ENCODE data around the gene KRT77.
A peak's percentile ranks its signal among the peaks of the same experiment; 100 is the strongest.

Gene KRT77

DNA sequence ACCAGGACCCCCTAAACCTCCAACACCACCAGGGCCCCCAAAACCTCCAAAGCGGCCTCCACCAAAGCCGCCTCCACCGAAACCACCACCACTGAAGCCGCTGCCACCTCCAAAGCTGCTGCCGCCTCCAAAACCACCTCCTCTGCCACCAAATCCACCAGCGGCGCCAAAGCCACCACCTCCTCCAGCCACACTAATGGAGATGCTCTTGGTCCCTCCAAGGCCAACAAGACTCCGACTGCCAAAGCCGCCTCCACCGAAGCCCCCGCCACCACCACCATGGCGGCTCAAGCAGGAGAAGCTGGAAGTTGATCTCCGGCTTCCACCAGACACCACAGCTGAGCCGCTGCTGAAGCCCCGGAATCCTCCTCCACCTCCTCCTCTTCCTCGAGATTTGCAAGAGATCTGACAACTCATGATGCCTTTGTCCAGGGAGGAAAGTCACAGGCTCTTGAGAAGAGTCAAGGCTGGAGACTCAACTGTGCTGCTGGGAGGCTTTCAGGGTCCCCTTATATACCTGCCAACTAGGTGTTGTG, 51.5 kb downstream of the KRT77 start, which contains the start of gene KRT2:
TSS of gene KRT2 (minus strand) at position 486 of the 536 bp plus-strand sequence. CDS start at position 417, 69 bp downstream.
- DNase-seq = no peak

DNA sequence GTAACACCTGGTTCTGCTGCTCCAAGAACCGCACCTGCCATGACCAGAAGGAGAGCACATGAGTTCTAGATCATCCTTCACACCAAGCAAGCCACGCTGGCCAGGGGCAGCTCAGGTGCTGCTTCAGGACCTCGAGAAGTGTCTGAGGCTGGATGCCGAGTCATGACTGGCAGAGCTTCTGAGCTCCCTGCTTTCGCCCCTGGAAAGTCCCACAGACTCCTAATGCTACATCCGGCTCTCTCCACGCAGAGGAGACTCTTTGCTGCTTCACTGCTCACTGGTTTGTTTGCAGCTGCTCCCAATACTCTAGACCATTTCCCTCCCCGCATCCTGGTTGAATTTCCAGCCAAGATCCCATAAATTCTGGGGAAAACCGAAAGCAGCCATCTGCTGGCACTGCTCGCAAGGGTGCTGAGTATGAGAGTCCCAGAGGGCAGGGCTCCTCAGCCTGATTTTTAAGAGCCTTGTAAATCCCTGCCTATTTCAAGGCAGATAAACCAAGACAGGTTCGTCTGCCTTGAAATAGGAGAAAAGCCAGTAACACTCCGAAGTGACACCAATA, 52.7 kb downstream of the KRT77 start:
- DNase-seq = no peak

DNA sequence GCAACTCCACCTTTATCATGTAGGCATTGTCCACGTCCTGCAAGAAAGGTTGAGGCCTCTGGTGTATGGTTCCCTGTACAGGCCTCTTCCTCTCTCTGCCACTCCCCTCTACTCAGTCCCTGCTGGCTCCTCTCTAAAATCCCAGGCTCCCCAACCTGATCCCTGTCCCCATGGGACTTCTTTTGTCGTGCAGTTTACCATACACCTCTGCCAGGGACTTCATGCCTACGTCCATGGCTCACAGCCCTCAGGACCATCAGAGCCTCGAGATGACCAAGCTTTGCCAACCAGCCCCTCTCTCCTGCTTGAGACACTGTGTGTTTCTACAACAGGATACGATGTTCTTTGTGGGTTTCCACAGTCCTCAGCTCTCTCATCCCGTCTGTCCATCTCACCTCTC, 54.3 kb downstream of the KRT77 start:
- DNase-seq = no peak

DNA sequence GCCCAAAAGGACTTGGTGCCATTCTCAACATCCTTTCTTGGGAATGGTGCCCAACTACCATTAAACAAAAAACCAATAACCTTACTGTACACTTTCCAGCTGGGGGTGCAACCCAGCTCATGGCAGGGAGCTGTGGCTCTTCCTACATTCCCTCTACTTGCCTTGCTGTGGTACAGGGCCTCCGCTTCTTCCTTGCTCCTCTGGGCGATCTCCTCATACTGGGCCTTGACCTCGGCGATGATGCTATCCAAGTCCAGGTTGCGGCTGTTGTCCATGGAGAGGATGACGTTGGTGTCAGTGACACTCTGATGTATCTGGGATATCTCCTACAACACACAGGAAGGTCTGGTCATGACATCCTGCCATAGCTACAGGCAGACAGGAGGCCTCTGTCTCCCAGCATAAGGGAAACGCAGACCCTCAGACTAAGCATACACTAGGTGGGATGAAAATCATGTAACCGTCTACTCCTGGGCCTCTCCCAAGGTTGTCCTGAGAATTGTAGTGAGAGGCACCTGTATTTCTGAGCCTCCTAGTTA, 55.2 kb downstream of the KRT77 start:
- DNase-seq = no peak

DNA sequence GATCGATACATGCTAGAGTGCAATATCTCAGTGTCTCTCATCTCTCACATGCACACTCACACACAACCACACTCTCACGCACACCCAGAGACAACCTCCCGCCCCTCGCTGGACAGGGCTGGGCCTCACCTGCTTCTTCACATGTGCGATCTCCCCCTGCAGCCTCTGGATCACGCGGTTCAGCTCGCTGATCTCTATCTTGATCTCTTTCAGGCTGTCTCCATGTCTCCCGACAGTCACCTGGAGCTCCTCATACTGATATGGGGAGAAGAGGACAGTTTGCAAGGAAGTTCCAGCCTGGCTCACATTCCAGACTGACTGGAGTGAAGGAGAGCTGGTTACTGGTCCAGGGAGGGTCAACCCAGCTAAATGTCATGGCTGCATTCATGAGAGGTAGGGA, 55.7 kb downstream of the KRT77 start:
- DNase-seq = no peak

DNA sequence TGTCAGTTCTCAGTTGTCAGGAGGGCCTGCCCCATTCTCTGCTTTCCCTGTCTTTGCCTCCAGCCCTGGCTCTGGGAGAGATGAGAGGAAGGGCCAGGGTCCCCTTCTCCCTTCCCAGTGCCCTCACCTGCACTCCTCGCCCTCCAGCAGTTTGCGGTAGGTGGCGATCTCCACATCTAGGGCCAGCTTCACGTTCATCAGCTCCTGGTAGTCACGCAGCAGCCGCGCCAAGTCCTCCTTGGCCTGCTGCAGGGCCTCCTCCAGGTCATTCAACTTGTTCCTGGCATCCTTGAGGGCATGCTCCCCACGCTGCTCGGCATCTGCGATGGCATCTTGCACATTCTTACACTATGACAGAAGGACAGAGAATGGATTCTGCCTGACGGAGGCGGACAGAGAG, 56.7 kb downstream of the KRT77 start:
- DNase-seq = no peak

DNA sequence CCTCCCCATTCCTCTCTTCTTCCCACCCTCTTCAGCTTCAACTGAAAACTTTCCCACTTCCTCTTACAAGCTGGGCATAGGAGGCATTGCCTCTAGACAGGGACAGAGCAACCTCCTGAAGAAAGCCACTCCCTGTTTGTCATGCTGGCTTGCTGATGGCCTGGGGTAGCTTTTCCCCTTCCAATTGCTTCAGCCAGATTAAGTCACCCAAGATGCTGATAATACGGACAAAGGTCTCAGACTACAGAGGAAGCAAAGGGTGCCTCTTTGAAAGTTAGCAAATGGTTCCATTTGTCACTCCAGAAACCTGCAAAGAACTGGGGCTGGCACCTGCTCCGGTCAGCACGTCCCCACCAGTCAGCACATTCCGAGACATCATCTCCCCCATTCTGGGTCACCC, 57.3 kb downstream of the KRT77 start:
- no peak for DNase-seq

DNA sequence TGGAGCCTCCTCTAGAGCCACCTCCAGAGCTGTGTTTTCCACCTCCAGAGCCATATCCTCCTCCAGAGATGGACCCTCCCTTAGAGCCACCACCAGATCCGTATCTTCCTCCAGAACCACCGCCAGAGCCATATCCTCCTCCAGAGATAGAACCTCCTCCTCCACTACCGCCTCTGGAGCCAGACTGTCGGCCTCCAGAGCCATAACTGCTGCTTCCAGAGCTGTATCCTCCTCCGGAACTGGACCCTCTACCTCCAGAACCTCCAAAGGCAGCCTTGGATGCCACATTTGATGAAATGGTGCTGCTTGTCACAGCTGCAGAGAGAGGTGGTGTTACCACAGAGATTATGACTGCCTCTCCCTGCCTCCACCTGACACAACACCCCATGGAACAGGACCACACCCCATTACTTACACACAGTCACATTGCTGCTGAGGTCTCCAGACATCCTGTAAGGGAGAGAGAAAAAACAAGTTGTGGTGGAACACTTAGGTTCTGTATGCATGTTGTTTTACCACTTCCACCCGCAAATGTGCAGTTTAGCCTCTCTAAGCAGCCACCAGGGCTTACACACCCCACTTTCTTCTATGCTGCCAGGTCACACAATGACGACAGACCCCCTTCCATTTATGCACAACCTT, 58.1 kb downstream of the KRT77 start:
- DNase-seq = peak; percentile 37 to 97 (median 72)

DNA sequence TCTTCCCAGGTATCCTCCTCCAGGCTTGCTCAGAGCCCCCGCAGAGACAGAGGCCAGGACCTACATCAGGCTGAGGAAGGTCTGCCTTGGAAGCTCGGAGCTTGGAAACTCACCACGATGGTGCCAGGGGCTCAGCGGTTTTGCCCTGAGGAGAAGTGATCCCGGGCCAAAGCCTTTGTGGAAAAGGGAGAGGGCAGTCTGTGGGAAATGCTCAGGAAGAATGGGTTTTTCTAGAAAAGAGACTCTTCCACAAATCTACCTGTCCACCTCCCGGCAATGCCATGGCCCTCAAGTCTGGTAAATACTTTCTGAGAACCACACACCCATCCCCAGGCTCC, 59.3 kb downstream of the KRT77 start:
- no peak for DNase-seq

DNA sequence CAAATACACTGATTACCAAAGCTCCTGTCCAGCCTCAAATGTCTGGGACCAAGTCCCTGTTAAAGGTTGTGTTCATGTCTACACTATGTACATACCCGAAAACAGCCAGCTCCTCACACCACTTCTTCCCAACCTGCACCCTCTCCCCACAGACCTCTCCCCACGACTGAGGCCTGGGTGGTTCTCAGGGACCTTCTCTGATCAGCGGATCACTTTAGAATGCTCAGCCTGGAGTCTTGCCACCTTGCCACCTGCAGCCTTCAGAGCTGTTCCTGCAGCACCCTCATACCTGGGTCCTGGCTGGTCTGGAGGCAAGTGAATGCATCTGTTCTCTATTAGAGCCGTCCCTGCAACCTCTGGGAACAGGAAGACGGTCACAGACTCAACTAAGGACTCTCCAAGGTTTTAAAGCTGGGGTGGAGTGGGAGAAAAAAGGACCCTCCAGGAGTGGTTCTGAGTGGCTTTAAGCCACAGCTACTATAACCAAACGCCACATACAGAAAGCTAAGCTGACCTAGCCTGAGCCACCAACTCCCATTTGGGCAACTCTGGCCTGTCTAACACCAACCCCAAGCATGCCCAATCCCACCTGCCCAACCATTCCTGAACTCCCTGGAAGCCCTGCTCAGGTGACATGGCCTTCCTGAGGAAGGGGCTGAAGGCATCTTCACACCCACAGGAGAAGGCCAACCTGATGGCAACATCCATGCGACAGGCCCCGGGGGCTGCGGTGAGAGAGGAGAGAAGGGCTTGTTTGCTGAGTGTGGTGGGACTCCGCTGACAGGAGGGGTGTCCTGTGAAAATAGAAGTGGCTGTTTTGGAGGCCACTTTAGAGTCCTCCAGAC, 59.9 kb downstream of the KRT77 start:
- no peak for DNase-seq

DNA sequence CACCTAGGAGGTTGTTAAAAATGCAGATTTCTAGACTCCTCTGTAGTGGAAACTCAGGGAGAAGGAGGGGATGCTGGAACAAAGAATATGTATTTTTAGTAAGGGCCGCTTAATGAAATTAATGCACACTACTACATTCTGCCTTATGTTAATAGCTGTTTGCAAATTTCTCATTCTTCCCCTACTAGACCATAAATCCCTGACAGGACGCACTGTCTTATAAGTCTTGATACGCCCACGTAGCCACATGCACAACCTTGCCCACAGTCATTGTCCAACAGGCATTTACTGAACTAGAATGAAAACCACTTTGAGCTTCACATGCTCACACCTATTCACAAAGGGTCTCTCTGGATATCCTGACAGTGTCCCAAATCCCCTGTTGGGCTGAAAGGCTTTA, 61.9 kb downstream of the KRT77 start:
- peak in 1 of 6 experiments; percentile 13 for DNase-seq
